Neural progenitor cell (in vitro differentiated cells): Measurements from ENCODE around the gene USP37. TPM values are rescaled to one million over a fixed set of nuclear protein-coding genes. Genes with fewer than 3 reads are reported as not detected.

Source experiments
- DNase-seq: peaks from one replicate; pipeline ENCODE4 v3.0.0-alpha.2; 2016; ENCODE audit warnings: low spot score
- H2AFZ ChIP-seq: fragments of 200-600 bp; sonication (generic); replicated peaks from 2 replicates; pipeline ENCODE4 v1.6.1; 2016; ENCODE audit warnings: antibody characterized with exemption
- H3F3A ChIP-seq: fragments of 200-600 bp; sonication (generic); 2 replicates; pipeline ENCODE4 v1.6.1; 2016; ENCODE audit warnings: antibody characterized with exemption, low read depth
- H3K27ac ChIP-seq: fragments of 200-600 bp; sonication (generic); 2 replicates; pipeline ENCODE4 v1.5.1; 2016; ENCODE audit warnings: mild to moderate bottlenecking
- H3K27me3 ChIP-seq: fragments of 200-600 bp; sonication (generic); 2 replicates; pipeline ENCODE4 v1.6.1; 2016; ENCODE audit warnings: mild to moderate bottlenecking, moderate library complexity
- H3K36me3 ChIP-seq: fragments of 200-600 bp; sonication (generic); 2 replicates; pipeline ENCODE4 v1.5.1; 2016
- H3K4me1 ChIP-seq: fragments of 200-600 bp; sonication (generic); 2 replicates; pipeline ENCODE4 v1.6.1; 2016; ENCODE audit warnings: mixed run types
- H3K4me2 ChIP-seq: fragments of 200-600 bp; sonication (generic); 2 replicates; pipeline ENCODE4 v1.6.1; 2016
- H3K4me3 ChIP-seq: fragments of 200-600 bp; sonication (generic); 2 replicates; pipeline ENCODE4 v1.5.1; 2016
- H3K79me2 ChIP-seq: fragments of 200-600 bp; sonication (generic); 2 replicates; pipeline ENCODE4 v1.6.1; 2016; ENCODE audit warnings: low read depth
- H3K9ac ChIP-seq: fragments of 200-600 bp; sonication (generic); 2 replicates; pipeline ENCODE4 v1.6.1; 2016
- H3K9me3 ChIP-seq: fragments of 200-600 bp; sonication (generic); 2 replicates; pipeline ENCODE4 v1.5.1; 2016; ENCODE audit warnings: low read depth
- H4K20me1 ChIP-seq: fragments of 200-600 bp; sonication (generic); 2 replicates; pipeline ENCODE4 v1.6.1; 2016; ENCODE audit warnings: low read depth
- H3K27ac Mint-ChIP-seq: 3 replicates; pipeline ENCODE4 v1.8.0; 2021; ENCODE audit warnings: mixed read lengths
- H3K27me3 Mint-ChIP-seq: 2 replicates; pipeline ENCODE4 v1.8.0; 2022; ENCODE audit warnings: low read depth, mild to moderate bottlenecking, inconsistent platforms, moderate library complexity, mixed read lengths; ENCODE audit not compliant: insufficient read depth
- H3K36me3 Mint-ChIP-seq: 3 replicates; pipeline ENCODE4 v1.8.0; 2021; ENCODE audit warnings: mixed read lengths
- H3K4me1 Mint-ChIP-seq: 3 replicates; pipeline ENCODE4 v1.8.0; 2021; ENCODE audit warnings: mixed read lengths
- H3K4me3 Mint-ChIP-seq: 3 replicates; pipeline ENCODE4 v1.8.0; 2021; ENCODE audit warnings: mild to moderate bottlenecking, moderate library complexity, mixed read lengths
- H3K9me3 Mint-ChIP-seq: 3 replicates; pipeline ENCODE4 v1.8.0; 2020; ENCODE audit warnings: mixed read lengths
- CTCF ChIP-seq: fragments of 200-600 bp; sonication (generic); IDR thresholded peaks from 2 replicates; pipeline ENCODE4 v1.5.1; 2017; ENCODE audit warnings: antibody characterized with exemption, mild to moderate bottlenecking
- EZH2 ChIP-seq: fragments of 200-600 bp; sonication (generic); IDR thresholded peaks from 2 replicates; pipeline ENCODE4 v1.6.1; 2017; ENCODE audit warnings: antibody characterized with exemption, mild to moderate bottlenecking, moderate library complexity
- EZH2phosphoT487 ChIP-seq: fragments of 200-600 bp; sonication (generic); IDR thresholded peaks from 2 replicates; pipeline ENCODE4 v1.6.1; 2017; ENCODE audit warnings: antibody characterized with exemption
- total RNA-seq: library from RNA; depleted of rRNA; stranded (reverse); fragments of >200 nt; gene quantifications from 2 replicates; pipeline ENCODE4 v1.2.3, GENCODE V29; 2015; ENCODE audit warnings: low replicate concordance

The USP37 gene
- total RNA-seq, 1 donor from 2014 or later: 35.1 TPM

GRCh38 chr2:218607436-218608115, 39.4 kb upstream of the USP37 start, which contains the start of gene PLCD4:
Gene PLCD4, plus strand, starts transcription at chr2:218607899. Its CDS starts 7,841 bp downstream, at chr2:218615740.
- Histone ChIP-seq H3K4me1 (peaks cover 4% of the 10 kb centered on the region), H3K4me2 (peak within 1 kb of the TSS; percentile 33), H3K4me3 (no peak within 1 kb of the TSS), H3K36me3 (no peaks in the 10 kb centered on the region), H3K79me2 (no peaks in the 10 kb centered on the region), H3K27me3 (no peaks in the 10 kb centered on the region), H3K9me3 (no peaks in the 10 kb centered on the region), H2AFZ (peak within 1 kb of the TSS; percentile 20), H3F3A (peaks cover 3% of the 10 kb centered on the region), H3K9ac (no peak within 1 kb of the TSS), H3K27ac (no peak within 1 kb of the TSS), H4K20me1 (no peaks in the 10 kb centered on the region)
- no peaks in the 10 kb centered on the region for H3K36me3 Mint-ChIP-seq
- peaks cover 10% of the 10 kb centered on the region for H3K4me1 Mint-ChIP-seq
- H3K27me3 Mint-ChIP-seq: peaks cover 2% of the 10 kb centered on the region
- TF ChIP-seq EZH2 (no peak), CTCF (no peak), EZH2phosphoT487 (no peak)
- DNase-seq: peak; percentile 47
- no peaks in the 10 kb centered on the region for H3K9me3 Mint-ChIP-seq
- peak within 1 kb of the TSS; percentile 29 for H3K27ac Mint-ChIP-seq
- H3K4me3 Mint-ChIP-seq: peak within 1 kb of the TSS; percentile 16

DNA sequence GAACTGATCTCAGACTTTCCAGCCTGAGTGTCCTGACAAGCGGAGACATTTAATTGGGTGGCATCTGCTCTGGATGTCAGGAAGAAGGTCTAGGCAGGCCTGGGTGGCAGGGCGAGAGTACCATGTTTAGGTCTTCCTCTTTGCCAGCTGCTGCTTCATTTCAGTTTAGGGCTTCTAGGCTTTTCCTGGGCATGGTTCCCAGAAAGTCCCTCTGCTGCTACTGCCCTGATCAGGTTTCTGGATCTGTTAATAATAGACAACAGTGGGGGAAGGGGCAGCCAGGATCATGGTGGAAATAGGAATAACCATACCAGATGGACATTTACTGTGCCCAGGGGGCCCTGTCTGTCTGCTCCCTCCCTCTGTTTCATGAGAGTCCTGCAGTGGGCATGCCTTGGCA, 37.3 kb upstream of the USP37 start:
- H3K9ac ChIP-seq: no peak overlapping the region
- no peaks in the 10 kb centered on the region for H3K36me3 ChIP-seq
- no peak overlapping the region for H3K27ac Mint-ChIP-seq
- DNase-seq: no peak
- H3K4me1 ChIP-seq: peaks cover 4% of the 10 kb centered on the region
- no peaks in the 10 kb centered on the region for H3K9me3 ChIP-seq
- H3K4me1 Mint-ChIP-seq: peaks cover 10% of the 10 kb centered on the region
- H3K27me3 Mint-ChIP-seq: peaks cover 2% of the 10 kb centered on the region
- H2AFZ ChIP-seq: no peak overlapping the region
- H3K79me2 ChIP-seq: no peaks in the 10 kb centered on the region
- TF ChIP-seq EZH2 (no peak), EZH2phosphoT487 (no peak), CTCF (no peak)
- no peaks in the 10 kb centered on the region for H4K20me1 ChIP-seq
- H3F3A ChIP-seq: peaks cover 3% of the 10 kb centered on the region
- H3K4me3 ChIP-seq: no peak overlapping the region
- H3K27me3 ChIP-seq: no peaks in the 10 kb centered on the region
- no peak overlapping the region for H3K4me2 ChIP-seq
- no peaks in the 10 kb centered on the region for H3K36me3 Mint-ChIP-seq
- H3K9me3 Mint-ChIP-seq: no peaks in the 10 kb centered on the region
- H3K27ac ChIP-seq: no peak overlapping the region
- H3K4me3 Mint-ChIP-seq: no peak overlapping the region

- TF ChIP-seq EZH2 (no peak), CTCF (no peak), EZH2phosphoT487 (no peak)
- H3K4me1 ChIP-seq: no peaks in the 10 kb centered on the region
- H3K4me1 Mint-ChIP-seq: no peaks in the 10 kb centered on the region
- no peak overlapping the region for H2AFZ ChIP-seq
- peaks cover 27% of the 10 kb centered on the region for H3K36me3 ChIP-seq
- H3K79me2 ChIP-seq: peaks cover 15% of the 10 kb centered on the region
- H3K36me3 Mint-ChIP-seq: peaks cover 41% of the 10 kb centered on the region
- no peak overlapping the region for H3K4me3 Mint-ChIP-seq
- H3K27ac Mint-ChIP-seq: no peak overlapping the region
- H3K9me3 ChIP-seq: no peaks in the 10 kb centered on the region
- no peaks in the 10 kb centered on the region for H3K9me3 Mint-ChIP-seq
- H3F3A ChIP-seq: no peaks in the 10 kb centered on the region
- H3K27me3 ChIP-seq: no peaks in the 10 kb centered on the region
- no peak overlapping the region for H3K4me2 ChIP-seq
- no peak overlapping the region for H3K4me3 ChIP-seq
- no peak for DNase-seq
- H3K27me3 Mint-ChIP-seq: no peaks in the 10 kb centered on the region
- H3K27ac ChIP-seq: no peak overlapping the region
- no peak overlapping the region for H3K9ac ChIP-seq
- H4K20me1 ChIP-seq: peaks cover 33% of the 10 kb centered on the region
These were observed 17.4 kb upstream of the USP37 start for GRCh38 chr2:218585541-218585940.
